ENCODE measurements around the gene ANKS3.
A peak's percentile ranks its signal among the peaks of the same experiment; 100 is the strongest.

DNA sequence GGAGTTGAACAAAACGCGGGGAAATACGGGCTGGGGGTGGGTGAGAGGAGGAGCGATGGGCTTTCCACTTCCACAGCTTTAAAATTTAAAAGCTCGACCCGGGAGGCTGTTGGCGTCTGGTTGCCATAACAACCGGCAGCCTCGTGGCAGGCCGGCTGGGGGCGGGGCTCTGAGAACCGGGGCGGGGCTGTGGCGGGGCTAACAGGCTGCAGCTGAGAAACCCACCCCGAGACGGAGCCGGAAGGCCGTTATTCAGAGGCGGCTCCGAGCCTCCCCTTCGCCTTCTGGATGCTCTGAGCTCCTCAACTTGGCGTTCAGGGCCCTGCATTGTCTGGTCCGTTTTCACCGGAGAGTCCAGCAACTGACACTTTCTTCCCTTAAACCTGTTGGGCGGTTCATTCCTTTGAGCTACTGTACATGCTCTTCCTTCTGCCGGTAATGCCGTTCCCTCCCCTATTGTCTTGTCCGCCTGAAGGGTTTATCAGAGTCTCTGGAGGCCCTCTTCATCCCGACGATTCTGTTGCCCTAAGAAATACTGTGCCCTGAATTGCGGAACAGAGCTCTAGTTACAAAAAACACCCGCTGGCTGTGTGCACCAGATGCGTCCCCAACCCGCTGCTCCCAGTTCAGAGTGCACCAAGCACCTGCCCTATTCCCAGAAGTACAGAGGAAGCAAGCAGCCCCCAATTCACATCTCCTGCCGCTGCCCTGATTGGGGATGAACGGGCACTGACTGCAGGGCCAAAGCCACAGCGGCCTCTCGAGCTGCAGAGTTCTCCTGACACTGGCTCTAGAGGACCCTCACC lies 862 bp upstream of the ANKS3 start:
- TF ChIP-seq, protein P1, sequence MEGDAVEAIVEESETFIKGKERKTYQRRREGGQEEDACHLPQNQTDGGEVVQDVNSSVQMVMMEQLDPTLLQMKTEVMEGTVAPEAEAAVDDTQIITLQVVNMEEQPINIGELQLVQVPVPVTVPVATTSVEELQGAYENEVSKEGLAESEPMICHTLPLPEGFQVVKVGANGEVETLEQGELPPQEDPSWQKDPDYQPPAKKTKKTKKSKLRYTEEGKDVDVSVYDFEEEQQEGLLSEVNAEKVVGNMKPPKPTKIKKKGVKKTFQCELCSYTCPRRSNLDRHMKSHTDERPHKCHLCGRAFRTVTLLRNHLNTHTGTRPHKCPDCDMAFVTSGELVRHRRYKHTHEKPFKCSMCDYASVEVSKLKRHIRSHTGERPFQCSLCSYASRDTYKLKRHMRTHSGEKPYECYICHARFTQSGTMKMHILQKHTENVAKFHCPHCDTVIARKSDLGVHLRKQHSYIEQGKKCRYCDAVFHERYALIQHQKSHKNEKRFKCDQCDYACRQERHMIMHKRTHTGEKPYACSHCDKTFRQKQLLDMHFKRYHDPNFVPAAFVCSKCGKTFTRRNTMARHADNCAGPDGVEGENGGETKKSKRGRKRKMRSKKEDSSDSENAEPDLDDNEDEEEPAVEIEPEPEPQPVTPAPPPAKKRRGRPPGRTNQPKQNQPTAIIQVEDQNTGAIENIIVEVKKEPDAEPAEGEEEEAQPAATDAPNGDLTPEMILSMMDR (IDR thresholded peaks at IDR 0.05): peak in 1 of 5 experiments; percentile 2
- TF ChIP-seq EP300 (IDR thresholded peaks at IDR 0.05) (no peak), POLR2A (IDR thresholded peaks at IDR 0.05) (no peak)
